ENCODE data around the gene TXNL1.

DNA sequence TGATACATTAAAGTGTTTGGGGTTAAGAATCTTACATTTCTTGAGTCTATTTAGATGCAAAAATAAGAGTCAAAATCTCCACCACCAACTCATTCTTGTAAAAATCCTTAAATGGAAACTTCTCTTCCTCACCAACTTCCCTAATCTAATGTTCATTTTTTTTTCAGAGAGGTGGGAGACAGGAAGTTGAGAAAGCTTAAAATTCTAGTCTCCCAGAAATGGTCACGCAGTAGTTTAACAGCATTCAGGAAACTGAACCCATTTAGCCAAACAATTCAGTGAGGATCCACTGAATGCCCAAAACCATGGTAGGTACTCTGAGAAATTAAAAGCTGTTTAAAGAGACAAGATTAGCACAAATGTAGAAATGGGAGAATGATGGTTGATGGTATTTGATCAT, 69.0 kb downstream of the TXNL1 start:
- TF ChIP-seq, protein P1, sequence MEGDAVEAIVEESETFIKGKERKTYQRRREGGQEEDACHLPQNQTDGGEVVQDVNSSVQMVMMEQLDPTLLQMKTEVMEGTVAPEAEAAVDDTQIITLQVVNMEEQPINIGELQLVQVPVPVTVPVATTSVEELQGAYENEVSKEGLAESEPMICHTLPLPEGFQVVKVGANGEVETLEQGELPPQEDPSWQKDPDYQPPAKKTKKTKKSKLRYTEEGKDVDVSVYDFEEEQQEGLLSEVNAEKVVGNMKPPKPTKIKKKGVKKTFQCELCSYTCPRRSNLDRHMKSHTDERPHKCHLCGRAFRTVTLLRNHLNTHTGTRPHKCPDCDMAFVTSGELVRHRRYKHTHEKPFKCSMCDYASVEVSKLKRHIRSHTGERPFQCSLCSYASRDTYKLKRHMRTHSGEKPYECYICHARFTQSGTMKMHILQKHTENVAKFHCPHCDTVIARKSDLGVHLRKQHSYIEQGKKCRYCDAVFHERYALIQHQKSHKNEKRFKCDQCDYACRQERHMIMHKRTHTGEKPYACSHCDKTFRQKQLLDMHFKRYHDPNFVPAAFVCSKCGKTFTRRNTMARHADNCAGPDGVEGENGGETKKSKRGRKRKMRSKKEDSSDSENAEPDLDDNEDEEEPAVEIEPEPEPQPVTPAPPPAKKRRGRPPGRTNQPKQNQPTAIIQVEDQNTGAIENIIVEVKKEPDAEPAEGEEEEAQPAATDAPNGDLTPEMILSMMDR (IDR thresholded peaks at IDR 0.05) = no peak
- TF ChIP-seq EZH2phosphoT487 (IDR thresholded peaks at IDR 0.05) = no peak
